HS-5 (cell line): ENCODE results near the gene UQCRC2.
A peak's percentile ranks its signal among the peaks of the same experiment; 100 is the strongest.
"Not testable (repeated sequence)": the region's sequence is repeated elsewhere in the genome, so short reads cannot be mapped to it uniquely, and the experiment has no call there.

Source experiments
- DNase-seq: peaks from one replicate; pipeline ENCODE4 v3.0.0-alpha.2; 2012; ENCODE audit warnings: low read depth

UQCRC2 gene

DNA sequence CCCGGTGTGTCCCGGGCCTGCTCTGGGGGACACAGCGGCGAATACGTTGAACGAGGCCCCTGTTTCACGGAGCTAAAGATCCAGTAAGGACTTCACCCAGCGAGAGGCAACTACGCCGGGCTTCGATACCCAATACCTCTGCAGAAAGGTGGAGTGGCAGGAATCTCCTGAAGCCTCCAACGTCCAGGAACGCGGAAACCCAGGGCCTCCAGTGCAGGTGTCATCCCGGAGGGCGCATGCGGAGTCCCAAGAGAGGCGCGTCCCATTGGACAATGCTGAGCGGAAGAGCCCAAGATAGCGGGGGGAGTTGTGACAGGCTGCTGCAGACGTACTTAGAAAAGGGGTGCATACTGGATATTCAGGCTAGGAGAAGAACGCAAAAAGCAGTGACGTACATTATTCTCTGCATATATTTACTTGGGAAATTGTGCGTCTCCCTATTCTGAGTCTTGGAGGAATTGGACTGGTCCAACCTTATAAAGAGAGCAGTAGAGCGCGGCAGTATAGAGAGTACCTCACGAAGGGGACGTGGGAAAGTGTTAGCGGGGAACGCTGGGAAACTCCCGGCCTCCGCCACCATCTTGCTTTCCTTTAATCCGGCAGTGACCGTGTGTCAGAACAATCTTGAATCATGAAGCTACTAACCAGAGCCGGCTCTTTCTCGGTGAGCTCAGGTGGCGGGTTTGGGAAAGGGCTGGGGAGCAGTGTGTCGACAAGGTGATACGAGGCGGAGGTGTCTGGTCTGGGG is at the start of gene UQCRC2:
Gene UQCRC2, plus strand, starts transcription at position 569 of the 748 bp plus-strand sequence. Its CDS starts 63 bp downstream, at position 632.
- DNase-seq = peak; percentile 93

DNA sequence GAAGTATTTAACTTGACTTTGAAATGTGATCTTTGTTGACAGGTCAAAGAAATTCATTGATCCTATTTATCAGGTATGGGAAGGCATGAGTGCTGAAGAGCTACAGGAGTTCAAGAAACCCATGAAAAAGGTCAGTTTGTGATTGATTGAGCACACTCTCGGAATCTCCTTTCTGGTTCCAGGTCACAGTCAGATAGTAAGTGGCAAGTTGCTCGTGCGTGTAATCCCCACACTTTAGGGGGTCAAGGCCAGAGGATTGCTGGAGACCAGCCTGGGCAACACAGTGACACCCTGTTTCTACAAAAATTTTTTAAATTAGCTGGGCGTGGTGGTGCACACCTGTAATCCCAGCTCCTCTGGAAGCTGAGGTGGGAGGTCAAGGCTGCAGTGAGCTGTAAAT is 20.5 kb upstream of the UQCRC2 start:
- not testable (repeated sequence) for DNase-seq

DNA sequence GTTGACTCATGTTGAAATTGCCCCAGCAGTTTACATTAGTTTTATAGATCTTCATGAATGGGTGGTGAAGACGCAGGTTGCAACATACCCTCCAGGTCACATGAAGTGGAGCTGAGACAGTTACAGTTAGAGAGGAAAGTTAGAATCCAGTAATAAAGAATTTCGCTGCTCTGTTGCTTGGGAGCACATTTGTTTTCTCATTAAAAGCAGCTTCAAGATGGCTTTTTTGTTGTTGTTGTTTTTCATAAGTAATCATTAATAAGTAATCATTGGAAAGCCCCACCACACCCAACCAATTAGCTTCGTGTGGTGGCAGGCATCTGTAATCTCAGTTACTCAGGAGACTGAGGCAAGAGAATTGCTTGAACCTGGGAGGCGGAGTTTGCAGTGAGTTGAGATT is 19.8 kb upstream of the UQCRC2 start:
- DNase-seq = not testable (repeated sequence)

DNA sequence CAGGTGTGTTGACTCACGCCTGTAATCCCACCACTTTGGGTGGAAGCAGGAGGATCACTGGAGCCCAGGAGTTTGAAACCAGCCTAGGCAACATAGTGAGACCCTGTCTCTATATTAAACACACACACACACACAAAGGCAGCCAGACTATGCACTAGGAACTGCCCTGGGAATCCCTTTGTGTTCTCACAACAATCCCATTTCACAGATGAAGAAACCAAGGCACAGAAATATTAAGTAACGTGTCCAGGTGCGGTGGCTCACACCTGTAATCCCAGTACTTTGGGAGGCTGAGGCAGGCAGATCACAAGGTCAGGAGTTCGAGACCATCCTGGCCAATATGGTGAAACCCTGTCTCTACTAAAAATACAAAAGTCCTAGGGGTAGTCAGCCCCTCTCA is 19.4 kb upstream of the UQCRC2 start:
- DNase-seq = not testable (repeated sequence)

DNA sequence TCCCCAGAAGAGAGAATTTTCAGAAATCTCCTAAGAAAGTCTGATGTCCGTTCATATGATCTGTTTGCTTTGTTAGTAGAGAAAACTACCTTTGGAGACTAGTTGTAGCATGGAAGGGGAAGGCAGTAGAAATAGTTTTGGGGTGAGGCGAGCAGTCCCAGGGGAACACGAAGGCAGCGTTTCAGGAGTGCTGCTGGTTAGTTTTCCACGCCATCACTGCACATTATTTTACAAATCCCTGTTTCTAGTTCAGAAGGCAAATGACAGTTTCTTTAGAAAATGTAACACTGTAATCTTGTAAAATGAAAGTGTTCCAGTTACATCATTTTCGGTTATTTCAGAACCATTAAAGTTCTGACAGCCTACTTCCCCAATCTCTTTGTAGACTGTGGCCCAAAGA is 16.9 kb upstream of the UQCRC2 start:
- DNase-seq = not testable (repeated sequence)

DNA sequence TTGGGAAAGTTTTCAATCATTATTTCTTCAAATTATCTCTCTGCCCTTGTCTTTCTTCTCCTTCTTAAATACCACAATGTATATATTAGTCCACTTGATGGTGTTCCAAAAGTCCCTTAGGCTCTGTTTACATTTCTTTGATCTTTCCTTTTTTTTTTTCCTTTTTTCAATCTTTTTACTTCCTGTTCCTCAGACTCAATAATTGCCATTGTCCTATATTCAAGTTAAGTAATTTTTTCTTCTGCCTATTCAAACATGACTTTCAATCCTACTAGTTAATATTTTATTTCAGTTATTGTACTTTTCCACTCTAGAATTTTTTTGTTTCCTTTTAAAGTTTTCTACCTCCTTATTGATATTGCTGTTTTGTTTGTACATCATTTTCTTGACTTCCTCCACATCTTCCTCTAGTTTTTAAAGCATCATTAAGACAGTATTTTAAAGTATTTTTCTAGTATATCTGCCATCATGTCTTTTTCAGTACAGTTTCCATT is 15.8 kb upstream of the UQCRC2 start:
- no peak for DNase-seq

DNA sequence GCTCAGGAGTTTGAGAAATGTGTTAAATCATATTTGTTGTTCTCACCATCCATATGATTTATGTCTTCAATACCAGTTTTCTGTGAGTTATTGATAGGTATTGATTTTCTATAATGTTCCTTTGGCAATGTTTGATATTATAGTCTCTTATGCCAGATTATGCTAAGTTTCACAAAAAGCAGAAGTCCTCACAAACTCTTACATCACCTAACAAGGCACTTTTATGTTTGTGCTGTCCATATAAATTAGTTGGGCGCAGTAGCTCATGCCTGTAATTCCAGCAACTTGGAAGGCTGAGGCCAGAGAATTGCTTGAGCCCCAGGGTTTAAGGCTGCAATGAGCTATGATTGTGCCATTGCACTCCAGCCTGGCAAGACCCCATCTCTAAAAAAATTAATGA is 12.6 kb upstream of the UQCRC2 start:
- no peak for DNase-seq

DNA sequence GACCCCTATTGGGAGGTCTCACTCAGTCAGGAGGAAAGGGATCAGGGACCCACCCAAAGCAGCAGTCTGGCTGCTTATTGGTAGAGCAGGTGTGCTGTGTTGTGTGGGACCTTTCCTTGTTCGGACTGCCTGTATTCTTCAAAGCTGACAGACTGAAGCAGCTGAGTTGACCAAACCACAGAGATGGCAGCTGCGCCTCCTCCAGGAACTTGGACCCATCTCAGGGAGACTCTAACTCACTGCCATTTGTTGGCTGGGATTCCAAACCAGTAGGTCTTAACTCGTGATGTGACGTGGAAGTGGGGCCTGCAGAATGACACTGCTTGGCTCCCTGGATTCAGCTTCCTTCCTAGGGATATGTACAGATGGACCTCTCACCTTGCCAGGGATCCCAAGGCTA is 9.6 kb upstream of the UQCRC2 start:
- DNase-seq = no peak

DNA sequence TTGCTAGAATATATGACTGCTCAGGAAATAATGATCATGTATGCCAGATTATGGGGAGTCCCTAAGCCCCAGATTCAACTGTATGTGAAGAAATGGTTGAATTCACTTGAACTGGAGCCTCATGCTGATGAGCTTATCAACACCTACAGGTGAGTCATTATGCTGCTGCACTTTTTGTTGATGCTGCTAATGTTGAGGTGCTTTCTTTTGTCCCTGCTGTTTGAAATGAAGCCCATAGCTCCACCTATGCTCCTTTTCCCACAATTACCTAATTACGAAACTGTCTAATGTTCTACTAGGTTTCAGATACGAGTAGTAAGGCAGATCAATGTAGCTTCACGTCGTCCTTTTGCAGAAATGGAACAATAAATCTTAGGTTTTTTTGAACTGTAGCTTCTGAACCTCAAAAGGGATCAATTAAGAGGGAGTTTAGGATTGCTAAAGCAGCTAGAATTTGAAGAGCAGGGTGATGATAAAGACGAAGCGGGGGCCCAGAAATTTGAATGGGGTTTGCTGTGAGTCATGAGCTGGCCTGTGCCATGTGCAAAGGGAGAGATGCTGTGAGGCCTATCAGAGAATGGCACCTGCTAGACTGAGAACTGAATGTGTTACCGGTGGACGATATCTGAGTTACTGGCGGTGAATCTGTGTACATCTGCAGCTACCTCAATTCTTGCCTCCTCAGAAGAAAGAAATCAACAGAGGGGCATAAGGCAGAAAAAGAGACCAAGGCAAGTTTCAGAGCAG is 6.1 kb upstream of the UQCRC2 start:
- DNase-seq = no peak

DNA sequence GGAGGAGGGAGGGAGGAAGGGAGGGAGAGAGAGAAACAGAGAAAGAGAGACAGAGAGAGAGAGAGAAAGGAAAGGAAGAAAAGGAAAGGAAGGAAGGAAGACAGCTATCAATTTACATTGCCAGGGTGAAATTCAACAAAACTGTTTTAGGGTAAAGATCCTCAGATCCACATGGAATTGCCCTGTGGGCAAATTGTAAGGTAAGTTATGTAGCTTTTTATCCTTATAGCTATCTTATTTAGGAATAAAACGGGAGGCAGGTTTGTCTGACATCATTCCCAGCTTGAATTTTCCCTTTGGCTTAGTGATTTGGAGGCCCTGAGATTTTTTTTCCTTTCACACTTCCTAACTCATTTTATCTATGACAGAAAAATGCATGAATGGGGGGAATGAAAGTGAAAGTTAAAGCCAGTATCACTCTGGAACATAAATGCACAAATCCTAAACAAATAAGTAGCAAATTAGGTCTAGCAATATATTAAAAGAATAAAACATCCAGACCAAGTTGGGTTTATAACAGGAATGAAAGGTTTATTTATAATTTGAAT is 3.4 kb upstream of the UQCRC2 start:
- DNase-seq = no peak

DNA sequence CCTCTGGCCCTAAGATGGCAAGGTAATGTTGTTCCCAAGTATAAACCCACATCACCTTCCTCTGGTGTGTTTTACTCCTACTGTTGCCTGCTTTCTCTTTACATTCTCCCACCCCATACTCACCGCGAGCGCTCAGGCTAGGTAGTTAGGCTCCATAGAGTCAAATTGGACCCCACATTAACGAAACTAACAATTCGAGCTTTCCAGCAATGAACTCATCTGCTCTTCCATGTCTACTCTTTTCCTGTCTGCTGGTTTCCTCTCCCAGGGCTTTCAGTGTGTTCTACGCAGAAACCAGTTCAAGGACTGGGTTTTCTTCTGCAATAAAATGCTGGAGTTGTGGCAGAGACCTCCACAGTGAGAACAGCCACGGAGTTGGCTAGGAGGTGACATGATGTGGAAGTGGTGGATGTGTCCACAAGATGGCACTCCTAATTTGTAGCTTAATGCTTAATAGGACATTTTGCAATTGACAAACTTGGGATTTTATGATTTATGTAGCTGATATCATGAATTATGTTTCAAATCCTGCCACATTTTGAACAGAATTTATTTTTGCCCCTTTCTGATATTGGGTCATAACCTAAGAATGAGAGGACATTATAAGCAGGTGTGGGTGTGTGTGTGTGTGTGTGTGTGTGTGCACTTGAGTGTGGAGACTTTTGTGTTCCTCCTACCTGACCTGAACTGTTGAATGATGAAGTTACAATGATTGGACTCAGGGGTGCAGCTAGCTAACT is 2.2 kb upstream of the UQCRC2 start:
- peak; percentile 6 for DNase-seq

DNA sequence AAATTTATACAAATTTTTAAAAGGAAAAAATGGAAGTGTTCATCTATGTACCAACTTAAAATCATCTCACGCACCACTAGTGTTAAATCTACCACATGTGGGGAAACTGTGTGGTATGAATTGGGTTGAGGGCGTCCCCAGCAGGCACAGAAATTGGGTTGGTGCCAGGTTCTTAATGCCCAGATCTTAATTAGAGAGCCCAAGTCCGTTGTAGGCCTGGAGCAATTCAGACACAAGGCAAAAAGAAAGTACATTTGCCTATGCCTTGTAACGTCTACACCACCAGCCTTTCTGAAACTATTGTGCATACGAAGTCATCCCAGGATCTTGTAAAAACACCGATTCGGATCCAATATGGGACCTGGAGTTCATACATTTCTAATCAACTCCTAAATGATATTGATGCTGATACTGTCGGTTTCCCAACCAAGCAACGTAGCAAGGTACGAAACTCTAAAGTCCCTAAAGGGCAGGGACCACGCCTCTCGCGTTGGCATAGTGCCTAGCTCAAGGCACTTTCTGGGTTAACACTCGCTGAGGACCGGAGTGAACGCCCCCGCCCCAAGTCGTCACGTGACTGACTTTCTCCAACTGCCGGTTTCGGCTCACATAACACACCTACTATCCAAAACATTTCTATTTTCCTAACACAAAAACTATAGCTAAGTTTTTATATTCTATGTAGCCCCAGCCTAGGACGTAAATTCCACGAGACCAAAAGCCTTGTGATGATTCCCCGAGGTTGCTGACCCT is 945 bp upstream of the UQCRC2 start:
- DNase-seq = no peak

DNA sequence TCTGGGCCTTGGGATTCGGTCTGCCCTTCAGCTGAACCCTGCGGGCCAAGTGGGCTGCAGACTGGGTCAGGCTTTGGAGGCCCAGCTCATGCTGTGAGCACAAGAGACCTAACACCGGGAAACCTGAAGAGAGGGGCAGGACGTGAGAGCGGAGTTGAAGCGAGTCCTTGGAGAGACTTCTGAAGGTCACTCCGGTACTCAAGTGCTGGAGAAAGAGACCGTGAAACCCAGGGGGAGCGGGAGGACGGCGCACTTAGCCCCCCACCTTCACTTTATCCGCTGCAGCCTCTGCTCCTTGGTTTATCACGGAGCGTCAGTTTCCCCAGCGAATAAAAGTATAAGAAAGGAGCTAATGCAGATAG is 361 bp downstream of the UQCRC2 start:
- DNase-seq = no peak

DNA sequence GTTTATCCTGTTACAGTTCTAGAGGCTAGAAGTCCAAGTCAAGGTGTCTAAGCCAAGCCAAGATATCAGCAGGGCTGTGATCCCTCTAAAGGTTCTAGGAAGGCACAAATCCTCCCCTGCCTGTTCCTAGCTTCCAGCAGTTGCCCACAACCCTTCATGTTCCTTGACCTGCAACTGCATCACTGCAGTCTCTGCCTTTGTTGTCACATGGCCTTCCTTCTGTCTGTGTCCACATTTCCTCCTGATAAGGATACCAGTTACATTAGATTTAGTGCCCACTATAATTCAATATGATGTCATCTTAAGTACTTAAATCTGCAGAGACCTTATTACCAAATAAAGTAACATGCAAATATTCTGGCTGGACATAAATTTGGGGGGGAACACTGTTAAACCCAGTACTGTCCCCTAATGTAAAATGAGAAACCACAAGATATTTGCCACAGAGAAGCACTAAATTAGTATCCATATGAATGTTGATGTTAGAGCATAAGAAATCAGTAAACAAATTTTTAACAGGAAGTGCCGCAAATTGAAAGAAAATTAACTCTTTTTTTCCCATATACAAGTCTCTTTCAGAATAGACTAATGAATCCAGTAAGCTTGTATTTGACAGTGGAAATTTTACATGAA is 4.7 kb downstream of the UQCRC2 start:
- DNase-seq = no peak

DNA sequence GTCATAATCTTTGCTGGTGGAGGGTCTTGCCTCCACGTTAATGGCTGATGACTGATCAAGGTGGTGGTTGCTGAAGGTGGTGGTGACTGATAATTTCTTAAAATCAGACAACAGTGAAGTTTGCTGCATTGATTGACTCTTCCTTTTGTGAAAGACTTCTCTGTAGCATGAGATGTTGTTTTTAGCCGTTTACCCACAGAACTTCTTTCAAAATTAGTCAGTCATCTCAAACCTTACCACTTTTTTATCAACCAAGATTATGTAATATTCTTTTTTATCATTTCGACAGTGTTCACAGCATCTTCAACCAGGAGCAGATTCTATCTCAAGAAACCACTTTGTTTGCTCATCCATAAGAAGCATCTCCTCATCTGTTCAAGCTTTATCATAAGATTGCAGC is 5.9 kb downstream of the UQCRC2 start:
- DNase-seq = no peak

DNA sequence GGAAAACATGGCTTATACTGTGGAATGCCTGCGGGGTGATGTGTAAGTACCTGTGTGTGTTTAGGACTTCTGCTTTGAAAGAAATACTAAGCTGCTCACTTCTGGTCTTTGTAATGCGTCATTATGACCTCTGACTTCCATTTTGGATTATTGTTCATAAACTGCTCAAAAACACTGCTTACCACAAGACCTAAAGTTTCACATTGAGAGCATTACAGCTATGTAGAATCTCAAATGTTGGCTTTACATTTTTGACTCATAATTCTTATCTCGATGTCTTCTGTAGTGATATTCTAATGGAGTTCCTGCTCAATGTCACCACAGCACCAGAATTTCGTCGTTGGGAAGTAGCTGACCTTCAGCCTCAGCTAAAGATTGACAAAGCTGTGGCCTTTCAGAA is 9.3 kb downstream of the UQCRC2 start:
- DNase-seq = no peak

DNA sequence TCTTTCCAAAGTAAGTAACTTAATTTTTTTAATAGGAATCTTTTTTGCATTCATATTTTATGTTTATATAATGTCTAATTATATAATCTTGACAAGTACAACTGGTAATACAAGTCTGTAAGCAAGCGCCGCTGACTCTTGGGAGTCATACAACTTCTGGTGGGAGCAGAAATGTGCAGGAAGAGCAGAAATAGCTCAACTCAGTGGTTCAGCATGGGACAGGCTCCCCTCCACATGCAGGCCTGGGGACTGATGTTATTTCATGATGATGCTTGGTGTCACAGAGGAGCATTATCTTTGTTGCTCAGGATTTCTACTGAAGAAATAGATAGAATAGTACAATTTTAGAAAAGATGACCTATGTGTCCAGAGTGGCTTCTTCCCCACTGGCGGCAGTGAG is 10.7 kb downstream of the UQCRC2 start:
- no peak for DNase-seq

DNA sequence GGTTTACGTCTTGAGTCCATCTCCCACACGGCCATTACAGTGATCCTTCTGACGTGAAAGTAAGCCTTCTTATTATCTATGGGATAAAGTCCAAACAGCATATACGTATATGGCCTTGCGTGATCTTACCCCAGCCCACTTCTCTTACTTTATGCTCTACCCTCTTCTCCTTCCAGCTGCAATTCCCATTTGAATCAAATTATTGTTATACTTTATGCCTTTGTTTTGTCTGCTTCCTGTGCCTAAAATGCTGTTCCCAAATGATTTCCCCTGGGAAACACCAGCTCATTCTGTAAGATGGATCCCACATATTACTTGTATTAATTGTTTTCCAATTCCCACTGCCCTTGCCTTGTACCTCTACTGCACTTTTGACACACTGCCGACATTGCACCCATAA is 11.2 kb downstream of the UQCRC2 start:
- no peak for DNase-seq

DNA sequence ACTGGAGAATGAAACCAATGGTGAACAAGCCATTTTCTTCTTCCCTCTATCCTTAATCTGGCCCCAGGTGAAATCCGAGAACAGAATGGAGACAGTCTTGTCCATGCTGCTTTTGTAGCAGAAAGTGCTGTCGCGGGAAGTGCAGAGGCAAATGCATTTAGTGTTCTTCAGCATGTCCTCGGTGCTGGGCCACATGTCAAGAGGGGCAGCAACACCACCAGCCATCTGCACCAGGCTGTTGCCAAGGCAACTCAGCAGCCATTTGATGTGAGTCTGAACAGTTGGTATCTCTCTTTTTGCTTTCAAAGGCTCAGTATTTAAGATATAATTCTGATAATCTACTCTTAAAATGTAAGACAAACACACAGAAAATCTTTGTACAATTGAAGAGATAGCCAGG is 18.7 kb downstream of the UQCRC2 start:
- DNase-seq = no peak

DNA sequence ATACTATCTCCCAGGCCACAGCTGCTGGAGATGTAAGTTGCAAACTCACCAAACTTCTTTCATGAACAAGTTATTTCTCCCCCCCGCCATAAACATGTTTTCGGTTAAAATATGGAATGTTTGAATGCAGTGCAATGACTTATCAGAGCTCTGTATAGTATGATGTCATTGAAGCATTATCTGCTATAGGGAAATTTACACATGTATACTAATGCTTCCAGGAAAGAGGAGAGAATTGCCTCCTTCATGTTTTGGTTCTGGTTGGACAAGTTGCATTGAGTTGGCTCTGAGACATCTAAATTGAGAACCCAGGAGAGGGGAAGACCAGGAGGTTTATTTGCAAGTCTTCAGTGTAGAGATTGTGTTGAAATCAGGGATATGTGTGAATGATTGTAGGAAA is 20.8 kb downstream of the UQCRC2 start:
- no peak for DNase-seq

DNA sequence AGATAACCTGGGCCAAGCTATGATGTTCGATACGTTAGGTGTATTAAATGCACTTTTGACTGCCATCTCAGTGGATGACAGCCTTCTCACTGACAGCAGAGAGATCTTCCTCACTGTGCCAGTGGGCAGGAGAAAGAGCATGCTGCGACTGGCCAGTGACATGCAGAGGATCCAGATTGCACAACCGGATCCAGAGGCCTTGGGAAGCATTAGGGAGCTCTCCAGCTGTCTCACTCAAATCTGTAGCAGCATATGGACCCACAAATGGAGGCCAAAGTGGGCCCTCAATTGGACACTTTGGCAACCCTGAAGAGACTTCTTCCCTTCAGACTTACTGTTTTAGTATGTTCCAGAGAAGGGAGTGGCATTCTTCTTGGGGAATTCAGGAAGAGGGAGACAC is 26.9 kb downstream of the UQCRC2 start:
- DNase-seq = no peak
